GM18508 (cell line): ENCODE measurements around the gene KLHL29.

Experiments
- ATAC-seq: cut with Tn5 transposase; IDR thresholded peaks from one replicate; pipeline ENCODE4 v1.9.1; 2021; ENCODE audit warnings: moderate number of reproducible peaks; ENCODE audit not compliant: insufficient read depth, unreplicated experiment

Gene KLHL29

GRCh38 chr2:23596316-23596885 lies 211.4 kb downstream of the KLHL29 start:
- ATAC-seq, result no peak

GRCh38 chr2:23597687-23598086 lies 212.7 kb downstream of the KLHL29 start:
- ATAC-seq, result no peak

GRCh38 chr2:23599006-23599405 lies 214.0 kb downstream of the KLHL29 start:
- ATAC-seq, result no peak

- no peak for ATAC-seq
Measured at GRCh38 chr2:23599667-23600066, 214.7 kb downstream of the KLHL29 start.

GRCh38 chr2:23600346-23600745 lies 215.4 kb downstream of the KLHL29 start:
- no peak for ATAC-seq

GRCh38 chr2:23601301-23601965 lies 216.5 kb downstream of the KLHL29 start:
- no peak for ATAC-seq

- no peak for ATAC-seq
Measured at GRCh38 chr2:23602116-23602515, 217.1 kb downstream of the KLHL29 start.

GRCh38 chr2:23603156-23603555 lies 218.2 kb downstream of the KLHL29 start:
- no peak for ATAC-seq

GRCh38 chr2:23603581-23603980 lies 218.6 kb downstream of the KLHL29 start:
- no peak for ATAC-seq

- no peak for ATAC-seq
Measured at GRCh38 chr2:23604731-23605130, 219.8 kb downstream of the KLHL29 start.

- ATAC-seq, result no peak
Measured at GRCh38 chr2:23605236-23605635, 220.3 kb downstream of the KLHL29 start.

- no peak for ATAC-seq
Measured at GRCh38 chr2:23606196-23606595, 221.2 kb downstream of the KLHL29 start.

- no peak for ATAC-seq
Measured at GRCh38 chr2:23606968-23607367, 222.0 kb downstream of the KLHL29 start.

GRCh38 chr2:23607925-23608324 lies 222.9 kb downstream of the KLHL29 start:
- ATAC-seq, result no peak

GRCh38 chr2:23609254-23609653 lies 224.3 kb downstream of the KLHL29 start:
- ATAC-seq, result no peak

GRCh38 chr2:23611839-23612238 lies 226.9 kb downstream of the KLHL29 start:
- no peak for ATAC-seq

- ATAC-seq, result no peak
Measured at GRCh38 chr2:23614701-23615100, 229.7 kb downstream of the KLHL29 start.

- no peak for ATAC-seq
Measured at GRCh38 chr2:23615216-23616020, 230.4 kb downstream of the KLHL29 start.

- ATAC-seq, result no peak
Measured at GRCh38 chr2:23616630-23617029, 231.7 kb downstream of the KLHL29 start.

- ATAC-seq, result no peak
Measured at GRCh38 chr2:23617167-23617810, 232.3 kb downstream of the KLHL29 start.

- no peak for ATAC-seq
Measured at GRCh38 chr2:23617811-23618215, 232.8 kb downstream of the KLHL29 start.
